ENCODE data around the gene PCDHGA7.
"Not testable (repeated sequence)": the region's sequence is repeated elsewhere in the genome, so short reads cannot be mapped to it uniquely, and the experiment has no call there.

Gene PCDHGA7

DNA sequence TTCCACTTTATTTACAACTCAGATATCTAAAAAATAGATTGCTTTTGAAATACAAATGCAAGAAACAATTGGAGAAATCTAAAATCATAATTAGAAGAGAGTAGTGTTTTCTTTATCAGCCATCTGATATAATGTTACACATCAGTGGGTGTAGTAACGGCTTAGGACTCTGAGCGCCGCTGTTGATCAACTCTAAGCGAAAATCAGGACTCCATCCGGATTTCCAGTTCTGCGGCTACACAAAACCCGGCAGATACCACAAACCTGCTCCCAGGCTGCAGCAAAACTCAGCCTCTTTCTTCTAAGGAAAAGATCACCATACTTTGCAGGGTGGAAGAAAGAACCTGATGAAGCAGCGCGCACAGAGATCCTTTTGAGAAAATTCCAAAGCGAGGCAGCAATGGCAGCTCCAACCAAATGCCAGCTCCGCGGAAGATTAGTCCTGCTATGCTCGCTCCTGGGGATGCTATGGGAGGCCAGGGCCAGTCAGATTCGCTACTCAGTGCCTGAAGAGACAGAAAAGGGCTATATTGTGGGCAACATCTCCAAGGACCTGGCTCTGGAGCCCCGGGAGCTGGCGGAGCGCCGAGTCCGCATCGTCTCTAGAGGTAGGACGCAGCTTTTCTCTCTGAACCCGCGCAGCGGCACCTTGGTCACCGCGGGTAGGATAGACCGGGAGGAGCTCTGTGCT, 20.2 kb downstream of the PCDHGA7 start, which contains the start of gene PCDHGA9:
Gene PCDHGA9, plus strand, starts transcription at position 226 of the 691 bp plus-strand sequence. Its CDS starts 175 bp downstream, at position 401.
- no peak for DNase-seq

DNA sequence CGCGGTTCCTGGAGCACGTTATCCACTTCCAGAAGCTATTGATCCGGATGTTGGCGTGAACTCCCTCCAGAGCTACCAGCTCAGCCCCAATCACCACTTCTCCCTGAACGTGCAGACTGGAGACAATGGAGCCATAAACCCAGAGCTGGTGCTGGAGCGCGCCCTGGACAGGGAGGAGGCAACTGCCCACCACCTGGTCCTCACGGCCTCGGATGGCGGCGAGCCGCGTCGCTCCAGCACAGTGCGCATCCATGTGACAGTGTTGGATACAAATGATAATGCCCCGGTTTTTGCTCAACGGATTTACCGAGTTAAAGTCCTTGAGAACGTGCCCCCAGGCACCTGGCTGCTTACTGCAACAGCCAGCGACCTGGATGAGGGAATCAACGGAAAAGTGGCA, 20.8 kb downstream of the PCDHGA7 start:
- DNase-seq = no peak

DNA sequence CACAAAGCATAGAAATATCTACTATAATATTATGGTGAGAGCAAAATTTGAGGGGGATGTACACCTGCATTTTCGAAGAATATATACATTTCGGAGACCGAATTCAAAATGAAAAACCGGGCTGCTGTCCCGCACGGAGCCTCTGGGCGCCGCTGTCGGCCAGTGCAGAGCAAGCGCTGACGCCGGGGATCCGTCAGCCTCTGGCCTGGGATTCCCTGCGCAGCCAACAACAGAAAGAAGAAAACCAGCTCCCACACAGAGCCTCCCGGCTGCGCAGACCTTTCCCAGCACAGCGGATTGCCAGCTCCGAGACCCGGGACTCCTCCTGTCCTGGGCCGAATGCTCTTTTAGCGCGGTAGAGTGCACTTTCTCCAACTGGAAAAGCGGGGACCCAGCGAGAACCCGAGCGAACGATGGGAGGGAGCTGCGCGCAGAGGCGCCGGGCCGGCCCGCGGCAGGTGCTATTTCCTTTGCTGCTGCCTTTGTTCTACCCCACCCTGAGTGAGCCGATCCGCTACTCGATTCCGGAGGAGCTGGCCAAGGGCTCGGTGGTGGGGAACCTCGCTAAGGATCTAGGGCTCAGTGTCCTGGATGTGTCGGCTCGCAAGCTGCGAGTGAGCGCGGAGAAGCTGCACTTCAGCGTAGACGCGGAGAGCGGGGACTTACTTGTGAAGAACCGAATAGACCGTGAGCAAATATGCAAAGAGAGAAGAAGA, 25.4 kb downstream of the PCDHGA7 start, which contains the start of gene PCDHGB6:
Gene PCDHGB6, plus strand, starts transcription at position 232 of the 716 bp plus-strand sequence. Its CDS starts 182 bp downstream, at position 414.
- peak; percentile 49 to 61 for DNase-seq

DNA sequence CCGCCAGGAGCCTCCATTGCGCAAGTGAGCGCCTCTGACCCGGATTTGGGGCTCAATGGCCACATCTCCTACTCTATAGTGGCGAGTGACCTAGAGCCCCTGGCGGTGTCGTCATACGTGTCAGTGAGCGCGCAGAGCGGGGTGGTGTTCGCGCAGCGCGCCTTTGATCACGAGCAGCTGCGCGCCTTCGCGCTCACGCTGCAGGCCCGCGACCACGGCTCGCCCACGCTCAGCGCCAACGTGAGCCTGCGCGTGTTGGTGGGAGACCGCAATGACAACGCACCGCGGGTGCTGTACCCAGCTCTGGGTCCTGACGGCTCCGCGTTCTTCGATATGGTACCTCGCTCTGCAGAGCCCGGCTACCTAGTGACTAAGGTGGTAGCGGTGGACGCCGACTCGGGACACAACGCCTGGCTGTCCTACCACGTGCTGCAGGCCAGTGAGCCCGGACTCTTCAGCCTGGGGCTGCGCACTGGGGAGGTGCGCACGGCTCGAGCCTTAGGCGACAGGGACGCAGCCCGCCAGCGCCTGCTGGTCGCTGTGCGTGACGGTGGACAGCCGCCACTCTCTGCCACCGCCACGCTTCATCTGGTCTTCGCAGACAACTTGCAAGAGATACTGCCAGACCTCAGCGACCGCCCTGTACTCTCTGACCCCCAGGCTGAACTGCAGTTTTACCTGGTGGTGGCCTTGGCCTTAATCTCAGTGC, 27.2 kb downstream of the PCDHGA7 start:
- DNase-seq = no peak

DNA sequence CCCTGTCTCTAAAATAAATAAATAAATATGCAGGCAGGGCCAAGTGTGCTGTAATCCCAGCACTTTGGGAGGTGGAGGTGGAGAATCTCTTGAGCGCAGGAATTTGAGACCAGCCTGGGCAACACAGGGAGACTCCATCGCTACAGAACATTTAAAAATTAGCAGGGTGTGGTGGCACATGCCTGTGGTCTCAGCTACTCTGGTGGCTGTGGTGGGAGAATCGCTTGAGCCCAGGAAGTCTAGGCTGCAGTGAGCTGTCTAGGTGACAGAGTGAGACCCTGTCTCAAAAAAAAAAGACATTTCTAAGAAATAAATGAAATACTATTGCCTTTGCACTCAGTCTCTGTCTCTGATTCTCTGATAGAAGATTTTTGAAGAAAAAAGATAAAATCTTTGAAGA, 29.0 kb downstream of the PCDHGA7 start:
- no peak for DNase-seq

DNA sequence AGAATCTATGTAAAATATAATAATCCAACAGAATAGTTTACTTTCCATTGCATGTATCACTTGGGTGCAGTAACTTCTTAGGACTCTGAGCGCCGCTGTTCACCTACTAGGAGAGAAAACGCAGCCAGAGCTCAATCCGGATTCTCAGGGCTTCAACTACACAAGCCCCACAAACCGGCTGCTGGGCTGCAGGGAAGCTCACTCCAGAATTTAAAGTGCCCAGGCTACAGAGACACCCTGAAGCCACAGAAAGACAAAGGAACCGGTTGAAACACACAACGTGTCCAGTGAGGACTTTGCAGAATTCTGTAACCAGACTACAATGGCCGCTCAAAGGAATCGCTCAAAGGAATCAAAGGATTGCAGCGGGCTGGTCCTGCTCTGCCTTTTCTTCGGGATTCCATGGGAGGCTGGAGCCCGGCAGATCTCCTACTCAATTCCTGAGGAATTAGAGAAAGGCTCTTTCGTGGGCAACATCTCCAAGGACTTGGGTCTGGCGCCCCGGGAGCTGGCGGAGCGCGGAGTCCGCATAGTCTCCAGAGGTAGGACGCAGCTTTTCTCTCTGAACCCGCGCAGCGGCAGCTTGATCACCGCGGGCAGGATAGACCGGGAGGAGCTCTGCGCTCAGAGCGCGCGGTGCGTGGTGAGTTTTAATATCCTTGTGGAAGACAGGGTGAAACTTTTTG, 30.5 kb downstream of the PCDHGA7 start, which contains the start of gene PCDHGA10:
Gene PCDHGA10, plus strand, starts transcription at position 134 of the 686 bp plus-strand sequence. Its CDS starts 189 bp downstream, at position 323.
- peak; percentile 58 to 61 for DNase-seq

DNA sequence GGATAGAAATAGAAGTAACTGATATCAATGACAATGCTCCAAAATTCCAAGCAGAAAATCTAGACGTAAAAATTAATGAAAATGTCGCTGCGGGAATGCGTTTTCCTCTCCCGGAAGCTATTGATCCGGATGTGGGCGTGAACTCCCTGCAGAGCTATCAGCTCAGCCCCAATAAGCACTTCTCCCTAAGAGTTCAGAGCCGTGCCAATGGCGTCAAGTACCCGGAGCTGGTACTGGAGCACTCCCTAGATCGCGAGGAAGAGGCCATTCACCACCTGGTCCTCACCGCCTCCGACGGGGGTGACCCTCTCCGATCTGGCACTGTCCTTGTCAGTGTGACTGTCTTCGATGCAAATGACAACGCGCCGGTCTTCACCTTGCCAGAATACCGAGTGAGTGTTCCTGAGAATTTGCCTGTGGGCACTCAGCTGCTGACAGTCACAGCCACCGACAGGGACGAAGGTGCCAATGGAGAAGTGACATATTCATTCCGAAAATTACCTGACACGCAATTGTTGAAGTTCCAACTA, 31.1 kb downstream of the PCDHGA7 start:
- DNase-seq = no peak

DNA sequence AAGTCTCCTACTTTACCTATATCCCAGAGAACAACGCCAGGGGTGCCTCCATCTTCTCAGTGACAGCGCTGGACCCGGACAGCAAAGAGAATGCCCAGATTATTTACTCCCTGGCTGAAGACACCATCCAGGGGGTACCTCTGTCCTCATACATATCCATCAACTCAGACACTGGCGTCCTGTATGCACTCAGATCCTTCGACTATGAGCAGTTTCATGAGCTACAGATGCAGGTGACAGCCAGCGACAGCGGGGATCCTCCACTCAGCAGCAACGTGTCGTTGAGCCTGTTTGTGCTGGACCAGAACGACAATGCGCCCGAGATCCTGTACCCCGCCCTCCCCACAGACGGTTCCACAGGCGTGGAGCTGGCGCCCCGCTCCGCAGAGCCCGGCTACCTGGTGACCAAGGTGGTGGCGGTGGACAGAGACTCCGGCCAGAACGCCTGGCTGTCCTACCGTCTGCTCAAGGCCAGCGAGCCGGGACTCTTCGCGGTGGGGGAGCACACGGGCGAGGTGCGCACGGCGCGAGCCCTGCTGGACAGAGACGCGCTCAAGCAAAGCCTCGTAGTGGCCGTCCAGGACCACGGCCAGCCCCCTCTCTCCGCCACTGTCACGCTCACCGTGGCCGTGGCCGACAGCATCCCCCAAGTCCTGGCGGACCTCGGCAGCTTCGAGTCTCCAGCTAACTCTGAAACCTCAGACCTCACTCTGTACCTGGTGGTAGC, 32.2 kb downstream of the PCDHGA7 start:
- not testable (repeated sequence) for DNase-seq

DNA sequence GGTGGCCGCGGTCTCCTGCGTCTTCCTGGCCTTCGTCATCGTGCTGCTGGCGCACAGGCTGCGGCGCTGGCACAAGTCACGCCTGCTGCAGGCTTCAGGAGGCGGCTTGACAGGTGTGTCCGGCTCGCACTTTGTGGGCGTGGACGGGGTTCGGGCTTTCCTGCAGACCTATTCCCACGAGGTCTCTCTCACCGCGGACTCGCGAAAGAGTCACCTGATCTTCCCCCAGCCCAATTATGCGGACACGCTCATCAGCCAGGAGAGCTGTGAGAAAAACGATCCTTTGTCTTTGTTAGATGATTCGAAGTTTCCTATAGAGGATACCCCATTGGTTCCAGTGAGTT, 32.7 kb downstream of the PCDHGA7 start:
- DNase-seq = not testable (repeated sequence)

DNA sequence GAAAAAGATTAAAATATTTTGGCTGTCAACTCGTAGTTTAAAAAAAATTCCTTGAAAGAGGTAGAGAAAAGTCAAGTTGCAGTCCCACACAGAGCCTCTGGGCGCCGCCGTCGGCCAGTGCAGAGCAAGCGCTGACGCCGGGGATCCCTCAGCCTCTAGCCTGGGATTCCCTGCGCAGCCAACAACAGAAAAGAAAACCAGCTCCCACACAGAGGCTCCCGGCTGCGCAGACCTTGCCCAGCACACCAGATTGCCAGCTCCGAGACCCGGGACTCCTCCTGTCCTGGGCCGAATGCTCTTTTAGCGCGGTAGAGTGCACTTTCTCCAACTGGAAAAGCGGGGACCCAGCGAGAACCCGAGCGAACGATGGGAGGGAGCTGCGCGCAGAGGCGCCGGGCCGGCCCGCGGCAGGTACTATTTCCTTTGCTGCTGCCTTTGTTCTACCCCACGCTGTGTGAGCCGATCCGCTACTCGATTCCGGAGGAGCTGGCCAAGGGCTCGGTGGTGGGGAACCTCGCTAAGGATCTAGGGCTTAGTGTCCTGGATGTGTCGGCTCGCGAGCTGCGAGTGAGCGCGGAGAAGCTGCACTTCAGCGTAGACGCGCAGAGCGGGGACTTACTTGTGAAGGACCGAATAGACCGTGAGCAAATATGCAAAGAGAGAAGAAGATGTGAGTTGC, 35.1 kb downstream of the PCDHGA7 start, which contains the start of gene PCDHGB7:
Gene PCDHGB7, plus strand, starts transcription at position 184 of the 679 bp plus-strand sequence. Its CDS starts 183 bp downstream, at position 367.
- DNase-seq = peak; percentile 49 to 72

DNA sequence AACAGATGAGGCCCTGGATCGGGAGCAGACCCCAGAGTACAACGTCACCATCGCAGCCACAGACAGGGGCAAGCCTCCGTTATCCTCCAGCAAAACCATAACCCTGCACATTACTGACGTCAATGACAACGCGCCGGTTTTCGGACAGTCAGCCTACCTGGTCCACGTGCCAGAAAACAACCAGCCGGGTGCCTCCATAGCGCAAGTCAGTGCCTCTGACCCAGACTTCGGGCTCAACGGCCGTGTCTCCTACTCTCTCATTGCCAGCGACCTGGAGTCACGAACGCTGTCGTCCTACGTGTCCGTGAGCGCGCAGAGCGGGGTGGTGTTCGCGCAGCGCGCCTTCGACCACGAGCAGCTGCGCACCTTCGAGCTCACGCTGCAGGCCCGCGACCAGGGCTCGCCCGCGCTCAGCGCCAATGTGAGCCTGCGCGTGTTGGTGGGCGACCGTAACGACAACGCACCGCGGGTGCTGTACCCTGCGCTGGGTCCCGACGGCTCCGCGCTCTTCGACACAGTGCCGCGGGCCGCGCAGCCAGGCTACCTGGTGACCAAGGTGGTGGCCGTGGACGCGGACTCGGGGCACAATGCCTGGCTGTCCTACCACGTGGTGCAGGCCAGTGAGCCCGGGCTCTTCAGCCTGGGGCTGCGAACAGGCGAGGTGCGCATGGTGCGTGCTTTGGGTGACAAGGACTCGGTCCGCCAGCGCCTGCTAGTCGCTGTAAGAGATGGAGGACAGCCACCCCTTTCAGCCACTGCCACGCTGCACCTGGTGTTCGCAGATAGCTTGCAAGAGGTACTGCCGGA, 36.7 kb downstream of the PCDHGA7 start:
- no peak for DNase-seq

DNA sequence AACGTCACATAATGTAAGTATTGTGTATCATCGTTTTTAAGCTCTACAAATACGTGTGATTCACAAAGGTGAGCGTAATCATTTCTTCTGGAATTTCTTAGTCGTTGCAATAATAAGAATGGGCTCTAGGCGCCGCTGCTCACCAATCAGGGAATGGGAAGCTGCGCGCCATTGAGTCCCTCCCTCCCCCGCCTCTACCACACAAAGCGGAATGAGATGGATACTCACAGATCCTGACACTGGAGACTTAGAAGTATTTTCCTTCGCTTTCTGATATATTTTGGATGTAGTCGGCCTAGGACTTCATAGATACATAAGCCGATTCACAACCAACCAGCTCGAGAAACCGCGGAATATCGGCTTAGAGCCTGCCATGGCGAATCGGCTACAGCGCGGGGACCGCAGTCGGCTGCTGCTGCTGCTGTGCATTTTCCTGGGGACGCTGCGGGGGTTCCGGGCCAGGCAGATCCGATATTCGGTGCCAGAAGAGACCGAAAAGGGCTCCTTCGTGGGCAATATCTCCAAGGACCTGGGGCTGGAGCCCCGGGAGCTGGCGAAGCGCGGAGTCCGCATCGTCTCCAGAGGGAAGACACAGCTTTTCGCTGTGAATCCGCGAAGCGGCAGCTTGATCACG, 38.4 kb downstream of the PCDHGA7 start, which contains the start of gene PCDHGA11:
Gene PCDHGA11, plus strand, starts transcription at position 197 of the 634 bp plus-strand sequence. Its CDS starts 177 bp downstream, at position 374.
- peak; percentile 42 to 60 for DNase-seq

DNA sequence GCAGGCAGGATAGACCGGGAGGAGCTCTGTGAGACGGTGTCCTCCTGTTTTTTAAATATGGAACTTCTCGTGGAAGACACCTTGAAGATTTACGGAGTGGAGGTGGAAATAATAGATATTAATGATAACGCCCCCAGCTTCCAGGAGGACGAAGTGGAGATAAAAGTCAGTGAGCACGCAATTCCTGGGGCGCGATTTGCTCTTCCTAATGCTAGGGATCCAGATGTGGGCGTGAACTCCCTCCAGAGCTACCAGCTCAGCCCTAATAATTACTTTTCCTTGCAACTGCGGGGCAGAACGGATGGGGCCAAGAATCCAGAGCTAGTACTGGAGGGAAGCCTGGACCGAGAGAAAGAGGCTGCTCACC, 38.9 kb downstream of the PCDHGA7 start:
- DNase-seq = no peak

DNA sequence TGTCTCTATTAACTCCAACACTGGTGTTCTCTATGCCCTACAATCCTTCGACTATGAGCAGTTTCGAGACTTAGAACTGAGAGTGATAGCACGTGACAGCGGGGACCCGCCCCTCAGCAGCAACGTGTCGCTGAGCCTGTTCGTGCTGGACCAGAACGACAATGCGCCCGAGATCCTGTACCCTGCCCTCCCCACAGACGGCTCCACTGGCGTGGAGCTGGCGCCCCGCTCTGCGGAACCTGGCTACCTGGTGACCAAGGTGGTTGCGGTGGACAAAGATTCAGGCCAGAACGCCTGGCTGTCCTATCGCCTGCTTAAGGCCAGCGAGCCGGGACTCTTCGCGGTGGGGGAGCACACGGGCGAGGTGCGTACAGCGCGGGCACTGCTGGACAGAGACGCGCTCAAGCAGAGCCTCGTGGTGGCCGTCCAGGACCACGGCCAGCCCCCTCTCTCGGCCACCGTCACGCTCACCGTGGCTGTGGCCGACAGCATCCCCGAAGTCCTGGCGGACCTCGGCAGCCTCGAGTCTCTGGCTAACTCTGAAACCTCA, 40.3 kb downstream of the PCDHGA7 start:
- DNase-seq = no peak

DNA sequence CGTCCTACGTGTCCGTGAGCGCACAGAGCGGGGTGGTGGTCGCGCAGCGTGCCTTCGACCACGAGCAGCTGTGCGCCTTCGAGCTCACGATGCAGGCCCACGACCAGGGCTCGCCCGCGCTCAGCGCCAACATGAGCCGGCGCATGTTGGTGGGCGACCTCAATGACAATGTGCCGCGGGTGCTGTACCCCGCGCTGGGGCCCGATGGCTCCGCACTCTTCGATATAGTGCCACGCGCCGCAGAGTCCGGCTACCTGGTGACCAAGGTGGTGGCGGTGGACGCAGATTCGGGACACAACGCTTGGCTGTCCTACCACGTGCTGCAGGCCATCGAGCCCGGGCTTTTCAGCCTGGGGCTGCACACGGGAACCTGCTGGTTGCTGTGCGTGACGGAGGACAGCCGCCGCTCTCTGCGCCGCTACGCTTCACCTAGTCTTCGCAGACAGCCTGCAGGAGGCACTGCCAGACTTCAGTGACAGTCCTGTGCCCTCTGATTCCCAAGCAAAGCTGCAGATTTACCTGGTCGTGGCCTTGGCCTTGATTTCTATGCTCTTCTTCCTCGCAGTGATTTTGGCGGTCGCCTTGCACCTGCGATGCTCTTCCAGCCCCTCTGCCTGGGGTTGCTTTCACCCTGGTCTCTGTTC, 45.4 kb downstream of the PCDHGA7 start:
- no peak for DNase-seq

DNA sequence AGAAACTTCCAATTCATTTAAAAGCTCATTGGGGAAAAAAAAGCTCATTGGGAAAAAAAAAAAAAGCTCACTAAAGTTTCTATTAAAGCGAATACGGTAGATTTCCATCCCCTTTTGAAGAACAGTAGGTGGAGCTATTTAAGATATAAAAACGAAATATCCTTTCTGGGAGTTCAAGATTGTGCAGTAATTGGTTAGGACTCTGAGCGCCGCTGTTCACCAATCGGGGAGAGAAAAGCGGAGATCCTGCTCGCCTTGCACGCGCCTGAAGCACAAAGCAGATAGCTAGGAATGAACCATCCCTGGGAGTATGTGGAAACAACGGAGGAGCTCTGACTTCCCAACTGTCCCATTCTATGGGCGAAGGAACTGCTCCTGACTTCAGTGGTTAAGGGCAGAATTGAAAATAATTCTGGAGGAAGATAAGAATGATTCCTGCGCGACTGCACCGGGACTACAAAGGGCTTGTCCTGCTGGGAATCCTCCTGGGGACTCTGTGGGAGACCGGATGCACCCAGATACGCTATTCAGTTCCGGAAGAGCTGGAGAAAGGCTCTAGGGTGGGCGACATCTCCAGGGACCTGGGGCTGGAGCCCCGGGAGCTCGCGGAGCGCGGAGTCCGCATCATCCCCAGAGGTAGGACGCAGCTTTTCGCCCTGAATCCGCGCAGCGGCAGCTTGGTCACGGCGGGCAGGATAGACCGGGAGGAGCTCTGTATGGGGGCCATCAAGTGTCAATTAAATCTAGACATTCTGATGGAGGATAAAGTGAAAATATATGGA, 48.0 kb downstream of the PCDHGA7 start, which contains the start of gene PCDHGA12:
Gene PCDHGA12, plus strand, starts transcription at position 176 of the 782 bp plus-strand sequence. Its CDS starts 253 bp downstream, at position 429.
- peak in 1 of 2 donors; percentile 43 for DNase-seq

DNA sequence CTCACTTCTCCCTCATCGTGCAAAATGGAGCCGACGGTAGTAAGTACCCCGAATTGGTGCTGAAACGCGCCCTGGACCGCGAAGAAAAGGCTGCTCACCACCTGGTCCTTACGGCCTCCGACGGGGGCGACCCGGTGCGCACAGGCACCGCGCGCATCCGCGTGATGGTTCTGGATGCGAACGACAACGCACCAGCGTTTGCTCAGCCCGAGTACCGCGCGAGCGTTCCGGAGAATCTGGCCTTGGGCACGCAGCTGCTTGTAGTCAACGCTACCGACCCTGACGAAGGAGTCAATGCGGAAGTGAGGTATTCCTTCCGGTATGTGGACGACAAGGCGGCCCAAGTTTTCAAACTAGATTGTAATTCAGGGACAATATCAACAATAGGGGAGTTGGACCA, 48.7 kb downstream of the PCDHGA7 start:
- DNase-seq = no peak

DNA sequence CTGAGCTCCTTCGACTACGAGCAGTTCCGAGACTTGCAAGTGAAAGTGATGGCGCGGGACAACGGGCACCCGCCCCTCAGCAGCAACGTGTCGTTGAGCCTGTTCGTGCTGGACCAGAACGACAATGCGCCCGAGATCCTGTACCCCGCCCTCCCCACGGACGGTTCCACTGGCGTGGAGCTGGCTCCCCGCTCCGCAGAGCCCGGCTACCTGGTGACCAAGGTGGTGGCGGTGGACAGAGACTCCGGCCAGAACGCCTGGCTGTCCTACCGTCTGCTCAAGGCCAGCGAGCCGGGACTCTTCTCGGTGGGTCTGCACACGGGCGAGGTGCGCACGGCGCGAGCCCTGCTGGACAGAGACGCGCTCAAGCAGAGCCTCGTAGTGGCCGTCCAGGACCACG, 49.8 kb downstream of the PCDHGA7 start:
- not testable (repeated sequence) for DNase-seq
